Hepatocyte (in vitro differentiated cells): ENCODE results near the gene NBAS.

Experiments
- EZH2phosphoT487 ChIP-seq: fragments of 200-600 bp; sonication (generic); IDR thresholded peaks from one replicate; pipeline ENCODE4 v1.6.1; 2018; ENCODE audit warnings: antibody characterized with exemption, mild to moderate bottlenecking, low read depth, moderate library complexity; ENCODE audit not compliant: unreplicated experiment, severe bottlenecking
- TF ChIP-seq, protein P1 (sequence below): fragments of 200-600 bp; sonication (generic); IDR thresholded peaks from 2 replicates; pipeline ENCODE4 v1.5.1; 2016; ENCODE audit warnings: antibody characterized with exemption, mild to moderate bottlenecking; ENCODE audit not compliant: poor library complexity

DNA sequence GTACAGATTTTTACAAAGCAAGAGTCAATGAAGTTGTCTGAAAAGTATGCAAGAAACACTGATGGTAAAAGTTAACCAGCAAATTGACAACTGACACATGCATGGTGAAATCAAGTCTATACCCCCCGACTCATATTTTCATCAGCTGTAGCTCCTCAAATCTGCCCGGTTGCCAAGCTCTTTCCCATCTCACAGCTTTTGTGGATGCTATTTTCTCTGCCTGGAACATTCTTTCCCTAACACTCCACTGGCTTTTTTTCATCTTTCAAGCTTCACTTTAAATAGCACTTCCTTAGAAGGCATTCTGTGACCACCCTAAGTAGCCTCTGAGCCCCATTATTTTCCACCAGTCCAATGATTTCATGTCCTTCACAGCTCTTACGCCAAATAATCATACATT lies 18.1 kb downstream of the NBAS start:
- TF ChIP-seq EZH2phosphoT487 = no peak
- TF ChIP-seq, protein P1, sequence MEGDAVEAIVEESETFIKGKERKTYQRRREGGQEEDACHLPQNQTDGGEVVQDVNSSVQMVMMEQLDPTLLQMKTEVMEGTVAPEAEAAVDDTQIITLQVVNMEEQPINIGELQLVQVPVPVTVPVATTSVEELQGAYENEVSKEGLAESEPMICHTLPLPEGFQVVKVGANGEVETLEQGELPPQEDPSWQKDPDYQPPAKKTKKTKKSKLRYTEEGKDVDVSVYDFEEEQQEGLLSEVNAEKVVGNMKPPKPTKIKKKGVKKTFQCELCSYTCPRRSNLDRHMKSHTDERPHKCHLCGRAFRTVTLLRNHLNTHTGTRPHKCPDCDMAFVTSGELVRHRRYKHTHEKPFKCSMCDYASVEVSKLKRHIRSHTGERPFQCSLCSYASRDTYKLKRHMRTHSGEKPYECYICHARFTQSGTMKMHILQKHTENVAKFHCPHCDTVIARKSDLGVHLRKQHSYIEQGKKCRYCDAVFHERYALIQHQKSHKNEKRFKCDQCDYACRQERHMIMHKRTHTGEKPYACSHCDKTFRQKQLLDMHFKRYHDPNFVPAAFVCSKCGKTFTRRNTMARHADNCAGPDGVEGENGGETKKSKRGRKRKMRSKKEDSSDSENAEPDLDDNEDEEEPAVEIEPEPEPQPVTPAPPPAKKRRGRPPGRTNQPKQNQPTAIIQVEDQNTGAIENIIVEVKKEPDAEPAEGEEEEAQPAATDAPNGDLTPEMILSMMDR = no peak
